ENCODE measurements around the gene ARHGEF40.

Gene ARHGEF40

GRCh38 chr14:21096438-21096837 is 26.3 kb downstream of the ARHGEF40 start:
- DNase-seq (ENCODE audit: low read depth in 1 of 2, low spot score in 1 of 2) = no peak

DNA sequence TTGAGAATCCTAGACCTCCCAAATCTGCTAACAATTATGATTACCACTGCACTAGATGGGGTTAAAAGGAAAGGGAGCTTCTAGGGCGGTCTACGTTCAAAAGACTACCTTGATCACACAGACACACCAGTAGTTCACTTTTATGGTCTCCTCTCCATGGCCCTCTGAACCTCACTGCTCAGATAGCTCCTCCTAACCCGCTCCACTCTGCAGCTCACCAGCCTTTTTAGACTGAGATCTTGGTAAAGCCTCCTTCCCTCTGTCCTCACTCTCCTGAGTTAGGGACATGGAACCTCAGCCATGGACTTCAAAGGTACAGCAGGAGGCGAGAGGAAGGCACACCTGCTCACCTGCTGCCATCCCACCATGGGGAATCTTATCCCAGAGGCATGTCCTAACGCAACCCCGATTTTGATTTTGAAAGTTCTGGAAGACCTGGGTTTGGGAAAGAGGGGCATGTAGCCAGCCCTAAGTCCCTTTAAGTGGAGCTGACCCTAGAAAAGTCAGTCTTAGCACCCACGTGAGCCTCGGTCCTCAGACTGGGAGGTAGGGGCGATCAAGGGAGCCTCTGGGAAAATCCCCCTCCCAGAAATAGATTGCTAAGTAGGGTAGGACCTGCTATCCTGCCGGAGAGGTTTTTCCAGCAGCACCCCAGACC is 27.0 kb downstream of the ARHGEF40 start:
- no peaks in the 10 kb centered on the region for H3K27me3 ChIP-seq (ENCODE audit: insufficient read depth, poor library complexity, severe bottlenecking)
- H3K4me3 ChIP-seq (replicated peaks; ENCODE audit: insufficient read depth, low read length) = peak overlapping the region; percentile 31
- DNase-seq (ENCODE audit: low read depth in 1 of 2, low spot score in 1 of 2) = no peak
- TF ChIP-seq, protein P1, sequence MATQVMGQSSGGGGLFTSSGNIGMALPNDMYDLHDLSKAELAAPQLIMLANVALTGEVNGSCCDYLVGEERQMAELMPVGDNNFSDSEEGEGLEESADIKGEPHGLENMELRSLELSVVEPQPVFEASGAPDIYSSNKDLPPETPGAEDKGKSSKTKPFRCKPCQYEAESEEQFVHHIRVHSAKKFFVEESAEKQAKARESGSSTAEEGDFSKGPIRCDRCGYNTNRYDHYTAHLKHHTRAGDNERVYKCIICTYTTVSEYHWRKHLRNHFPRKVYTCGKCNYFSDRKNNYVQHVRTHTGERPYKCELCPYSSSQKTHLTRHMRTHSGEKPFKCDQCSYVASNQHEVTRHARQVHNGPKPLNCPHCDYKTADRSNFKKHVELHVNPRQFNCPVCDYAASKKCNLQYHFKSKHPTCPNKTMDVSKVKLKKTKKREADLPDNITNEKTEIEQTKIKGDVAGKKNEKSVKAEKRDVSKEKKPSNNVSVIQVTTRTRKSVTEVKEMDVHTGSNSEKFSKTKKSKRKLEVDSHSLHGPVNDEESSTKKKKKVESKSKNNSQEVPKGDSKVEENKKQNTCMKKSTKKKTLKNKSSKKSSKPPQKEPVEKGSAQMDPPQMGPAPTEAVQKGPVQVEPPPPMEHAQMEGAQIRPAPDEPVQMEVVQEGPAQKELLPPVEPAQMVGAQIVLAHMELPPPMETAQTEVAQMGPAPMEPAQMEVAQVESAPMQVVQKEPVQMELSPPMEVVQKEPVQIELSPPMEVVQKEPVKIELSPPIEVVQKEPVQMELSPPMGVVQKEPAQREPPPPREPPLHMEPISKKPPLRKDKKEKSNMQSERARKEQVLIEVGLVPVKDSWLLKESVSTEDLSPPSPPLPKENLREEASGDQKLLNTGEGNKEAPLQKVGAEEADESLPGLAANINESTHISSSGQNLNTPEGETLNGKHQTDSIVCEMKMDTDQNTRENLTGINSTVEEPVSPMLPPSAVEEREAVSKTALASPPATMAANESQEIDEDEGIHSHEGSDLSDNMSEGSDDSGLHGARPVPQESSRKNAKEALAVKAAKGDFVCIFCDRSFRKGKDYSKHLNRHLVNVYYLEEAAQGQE (IDR thresholded peaks at IDR 0.05; ENCODE audit: insufficient replicate concordance, low read depth) = no peak
- TF ChIP-seq, protein P2, sequence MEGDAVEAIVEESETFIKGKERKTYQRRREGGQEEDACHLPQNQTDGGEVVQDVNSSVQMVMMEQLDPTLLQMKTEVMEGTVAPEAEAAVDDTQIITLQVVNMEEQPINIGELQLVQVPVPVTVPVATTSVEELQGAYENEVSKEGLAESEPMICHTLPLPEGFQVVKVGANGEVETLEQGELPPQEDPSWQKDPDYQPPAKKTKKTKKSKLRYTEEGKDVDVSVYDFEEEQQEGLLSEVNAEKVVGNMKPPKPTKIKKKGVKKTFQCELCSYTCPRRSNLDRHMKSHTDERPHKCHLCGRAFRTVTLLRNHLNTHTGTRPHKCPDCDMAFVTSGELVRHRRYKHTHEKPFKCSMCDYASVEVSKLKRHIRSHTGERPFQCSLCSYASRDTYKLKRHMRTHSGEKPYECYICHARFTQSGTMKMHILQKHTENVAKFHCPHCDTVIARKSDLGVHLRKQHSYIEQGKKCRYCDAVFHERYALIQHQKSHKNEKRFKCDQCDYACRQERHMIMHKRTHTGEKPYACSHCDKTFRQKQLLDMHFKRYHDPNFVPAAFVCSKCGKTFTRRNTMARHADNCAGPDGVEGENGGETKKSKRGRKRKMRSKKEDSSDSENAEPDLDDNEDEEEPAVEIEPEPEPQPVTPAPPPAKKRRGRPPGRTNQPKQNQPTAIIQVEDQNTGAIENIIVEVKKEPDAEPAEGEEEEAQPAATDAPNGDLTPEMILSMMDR (IDR thresholded peaks at IDR 0.05; ENCODE audit: insufficient read depth, low read length) = no peak
- TF ChIP-seq POLR2AphosphoS5 (IDR thresholded peaks at IDR 0.05; ENCODE audit: low read depth) (no peak), GABPA (IDR thresholded peaks at IDR 0.05; ENCODE audit: low read depth) (no peak), SPI1 (IDR thresholded peaks at IDR 0.05; ENCODE audit: borderline replicate concordance, low read depth) (no peak)
- no peak overlapping the region for H3K27ac ChIP-seq (replicated peaks)

More at GRCh38 chr14:21096438-21096837, 26.3 kb downstream of the ARHGEF40 start:
- Histone ChIP-seq H3K27me3 (ENCODE audit: insufficient read depth, poor library complexity, severe bottlenecking) (no peaks in the 10 kb centered on the region), H3K27ac (replicated peaks) (no peak overlapping the region), H3K4me3 (replicated peaks; ENCODE audit: insufficient read depth, low read length) (no peak overlapping the region)
- TF ChIP-seq POLR2AphosphoS5 (IDR thresholded peaks at IDR 0.05; ENCODE audit: low read depth) (no peak), GABPA (IDR thresholded peaks at IDR 0.05; ENCODE audit: low read depth) (no peak), SPI1 (IDR thresholded peaks at IDR 0.05; ENCODE audit: borderline replicate concordance, low read depth) (no peak)
- TF ChIP-seq, protein P2 (IDR thresholded peaks at IDR 0.05; ENCODE audit: insufficient read depth, low read length) = no peak
- TF ChIP-seq, protein P1 (IDR thresholded peaks at IDR 0.05; ENCODE audit: insufficient replicate concordance, low read depth) = no peak

GRCh38 chr14:21097636-21098075 is 27.6 kb downstream of the ARHGEF40 start:
- no peak for TF ChIP-seq POLR2AphosphoS5 (IDR thresholded peaks at IDR 0.05; ENCODE audit: low read depth)
- no peak for TF ChIP-seq SPI1 (IDR thresholded peaks at IDR 0.05; ENCODE audit: borderline replicate concordance, low read depth)
- TF ChIP-seq, protein P2 (IDR thresholded peaks at IDR 0.05; ENCODE audit: insufficient read depth, low read length) = no peak
- no peak for TF ChIP-seq GABPA (IDR thresholded peaks at IDR 0.05; ENCODE audit: low read depth)
- TF ChIP-seq, protein P1 (IDR thresholded peaks at IDR 0.05; ENCODE audit: insufficient replicate concordance, low read depth) = no peak
- Histone ChIP-seq H3K27me3 (ENCODE audit: insufficient read depth, poor library complexity, severe bottlenecking) (no peaks in the 10 kb centered on the region), H3K4me3 (replicated peaks; ENCODE audit: insufficient read depth, low read length) (peak overlapping the region; percentile 31), H3K27ac (replicated peaks) (no peak overlapping the region)
- DNase-seq (ENCODE audit: low read depth in 1 of 2, low spot score in 1 of 2) = peak in 1 of 2 experiments; percentile 30

All from HL-60 (cell line).